HepG2 (cell line): ENCODE results near the gene FAM193A. TPM values are rescaled to one million over a fixed set of nuclear protein-coding genes. Genes with fewer than 3 reads are reported as not detected.
A peak's percentile ranks its signal among the peaks of the same experiment; 100 is the strongest.

Experiments used
- FOXK1 ChIP-seq: sonication (generic); formaldehyde crosslinking; IDR thresholded peaks from 2 replicates; pipeline ENCODE4 v1.4.0; 2020; ENCODE audit warnings: low read depth, missing genetic modification reagents, borderline replicate concordance
- GATA4 ChIP-seq: sonication (generic); IDR thresholded peaks from 2 replicates; pipeline ENCODE4 v1.6.1; 2016; ENCODE audit warnings: antibody characterized with exemption, low read depth, borderline replicate concordance
- HHEX ChIP-seq: IDR thresholded peaks from 2 replicates; pipeline ENCODE4 v1.6.1; 2016; ENCODE audit warnings: control low read depth
- KLF6 ChIP-seq: IDR thresholded peaks from 2 replicates; pipeline ENCODE4 v1.8.0; 2016; ENCODE audit warnings: missing biosample characterization, missing genetic modification reagents
- NRL ChIP-seq: sonication (generic); formaldehyde crosslinking; IDR thresholded peaks from 2 replicates; pipeline ENCODE4 v1.5.0; 2020; ENCODE audit warnings: missing genetic modification reagents, mild to moderate bottlenecking, moderate library complexity, borderline replicate concordance
- SMC3 ChIP-seq: IDR thresholded peaks from 2 replicates; pipeline ENCODE4 v1.6.1; 2011; ENCODE audit warnings: low read length, improper control_type of control experiment
- TARDBP ChIP-seq: sonication (generic); formaldehyde crosslinking; IDR thresholded peaks from 2 replicates; pipeline ENCODE4 v1.8.0; 2022; ENCODE audit warnings: mild to moderate bottlenecking, missing genetic modification reagents
- TOPORS ChIP-seq: sonication (generic); formaldehyde crosslinking; IDR thresholded peaks from 2 replicates; pipeline ENCODE4 v1.8.0; 2023; ENCODE audit warnings: mild to moderate bottlenecking, missing genetic modification reagents
- ZBTB1 ChIP-seq: sonication (generic); formaldehyde crosslinking; IDR thresholded peaks from 2 replicates; pipeline ENCODE4 v1.4.0; 2020; ENCODE audit warnings: missing genetic modification reagents, borderline replicate concordance
- ZFP36L2 ChIP-seq: sonication (generic); formaldehyde crosslinking; IDR thresholded peaks from 2 replicates; pipeline ENCODE4 v1.4.0; 2020; ENCODE audit warnings: missing genetic modification reagents
- ZMYM2 ChIP-seq: sonication (generic); formaldehyde crosslinking; IDR thresholded peaks from 2 replicates; pipeline ENCODE4 v1.8.0; 2022; ENCODE audit warnings: mild to moderate bottlenecking, missing genetic modification reagents
- ZNF614 ChIP-seq: IDR thresholded peaks from 2 replicates; pipeline ENCODE4 v1.6.1; 2018; ENCODE audit warnings: missing biosample characterization, missing genetic modification reagents, inconsistent platforms, borderline replicate concordance
- ZNF737 ChIP-seq: sonication (generic); formaldehyde crosslinking; IDR thresholded peaks from 2 replicates; pipeline ENCODE4 v1.5.0; 2020; ENCODE audit warnings: missing genetic modification reagents, mild to moderate bottlenecking, borderline replicate concordance
- ZNF749 ChIP-seq: sonication (generic); formaldehyde crosslinking; IDR thresholded peaks from 2 replicates; pipeline ENCODE4 v1.8.0; 2022; ENCODE audit warnings: mild to moderate bottlenecking, missing genetic modification reagents, moderate library complexity, borderline replicate concordance
- ZNF788 ChIP-seq: sonication (generic); formaldehyde crosslinking; IDR thresholded peaks from 2 replicates; pipeline ENCODE4 v1.5.0; 2020; ENCODE audit warnings: mild to moderate bottlenecking, missing genetic modification reagents, borderline replicate concordance
- ZNF790 ChIP-seq: sonication (generic); formaldehyde crosslinking; IDR thresholded peaks from 2 replicates; pipeline ENCODE4 v1.8.0; 2022; ENCODE audit warnings: missing genetic modification reagents, mild to moderate bottlenecking, borderline replicate concordance
- ZSCAN22 ChIP-seq: sonication (generic); formaldehyde crosslinking; IDR thresholded peaks from 2 replicates; pipeline ENCODE4 v1.4.0; 2020; ENCODE audit warnings: mild to moderate bottlenecking, missing genetic modification reagents
- polyA plus RNA-seq, 8 experiments: library from polyadenylated mRNA; depleted of rRNA in 3 of 8; stranded (reverse) in 7 of 8; unstranded in 1 of 8; fragments of >200 nt; fragmentation: Illumina TruSeq in 4 of 8; extraction: Trizol in 4 of 8; gene quantifications; 2 replicates each; pipeline versions ENCODE4 v1.2.1 to v1.2.3, GENCODE V29; 2011 to 2016; ENCODE audit warnings: low read depth in 4 of 8, missing spikeins in 1 of 8, mixed read lengths in 1 of 8; ENCODE audit not compliant: insufficient read depth in 1 of 8
- total RNA-seq, 5 experiments: library from RNA; depleted of rRNA; stranded (reverse); fragments of >200 nt; fragmentation: Illumina TruSeq; extraction: Trizol; gene quantifications; 2 replicates each; pipeline ENCODE4 v1.2.3, GENCODE V29; 2016; ENCODE audit warnings: low read depth in 1 of 5
- TF ChIP-seq, protein P1 (sequence below): sonication (generic); formaldehyde crosslinking; IDR thresholded peaks from 2 replicates; pipeline ENCODE4 v1.5.1; 2020; ENCODE audit warnings: missing genetic modification reagents, mild to moderate bottlenecking, borderline replicate concordance
- TF ChIP-seq, protein P2 (sequence below): sonication (generic); formaldehyde crosslinking; IDR thresholded peaks from 2 replicates; pipeline ENCODE4 v1.4.0; 2020; ENCODE audit warnings: missing genetic modification reagents, borderline replicate concordance
- TF ChIP-seq, protein P3 (sequence below): sonication (generic); formaldehyde crosslinking; conservative IDR thresholded peaks from 2 replicates; pipeline ENCODE4 v1.4.0; 2020; ENCODE audit warnings: mild to moderate bottlenecking, missing genetic modification reagents, moderate library complexity

The FAM193A gene
- total and polyA plus RNA-seq, 2 of the 13 experiments (the other 11 are each of a cell fraction or from before 2014, with no cell fraction given) = 5.7 to 8.7 TPM

DNA sequence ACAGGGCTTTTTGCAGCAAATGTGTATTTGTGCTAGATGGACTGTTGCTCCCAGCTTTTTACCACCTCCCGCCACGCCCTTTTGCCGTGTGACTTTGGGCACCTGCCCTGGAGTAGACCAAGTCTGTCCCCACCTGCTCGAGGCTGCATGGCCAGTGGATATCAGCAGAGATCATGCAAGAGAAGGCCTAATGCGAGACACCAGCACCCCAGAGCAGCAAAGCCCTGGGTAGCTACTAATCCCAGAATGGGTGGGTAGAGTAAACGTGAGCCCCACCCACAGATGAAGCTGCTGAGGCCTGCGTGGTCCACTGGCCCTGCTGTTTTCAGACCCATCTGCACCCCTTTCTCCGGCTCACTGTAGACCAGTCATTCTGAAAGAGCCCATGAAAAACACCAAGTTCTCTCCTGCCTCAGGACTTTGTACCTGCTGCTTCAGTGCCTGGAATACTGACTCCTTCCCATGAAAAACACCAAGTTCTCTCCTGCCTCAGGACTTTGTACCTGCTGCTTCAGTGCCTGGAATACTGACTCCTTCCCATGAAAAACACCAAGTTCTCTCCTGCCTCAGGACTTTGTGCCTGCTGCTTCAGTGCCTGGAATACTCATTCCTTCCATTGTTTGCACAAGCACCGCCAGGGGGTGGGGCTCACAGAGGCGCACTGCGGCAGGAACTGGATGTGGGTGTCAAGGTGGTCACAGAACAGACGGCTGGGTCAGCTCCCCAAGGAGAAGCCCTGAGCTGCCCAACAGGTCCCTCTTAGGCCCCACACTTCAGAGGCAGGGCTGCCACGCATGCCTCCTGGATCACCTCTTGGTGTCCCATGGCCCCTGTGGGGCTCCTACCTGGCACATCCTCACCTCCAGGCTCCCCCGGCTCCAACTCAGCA, 224.8 kb downstream of the FAM193A start (continued):
- no peak; the same call in 1 of the 2 replicates for TF ChIP-seq SMC3
- TF ChIP-seq ZBTB1 (CRISPR knock-in tag) = no peak
- TF ChIP-seq, protein P1, sequence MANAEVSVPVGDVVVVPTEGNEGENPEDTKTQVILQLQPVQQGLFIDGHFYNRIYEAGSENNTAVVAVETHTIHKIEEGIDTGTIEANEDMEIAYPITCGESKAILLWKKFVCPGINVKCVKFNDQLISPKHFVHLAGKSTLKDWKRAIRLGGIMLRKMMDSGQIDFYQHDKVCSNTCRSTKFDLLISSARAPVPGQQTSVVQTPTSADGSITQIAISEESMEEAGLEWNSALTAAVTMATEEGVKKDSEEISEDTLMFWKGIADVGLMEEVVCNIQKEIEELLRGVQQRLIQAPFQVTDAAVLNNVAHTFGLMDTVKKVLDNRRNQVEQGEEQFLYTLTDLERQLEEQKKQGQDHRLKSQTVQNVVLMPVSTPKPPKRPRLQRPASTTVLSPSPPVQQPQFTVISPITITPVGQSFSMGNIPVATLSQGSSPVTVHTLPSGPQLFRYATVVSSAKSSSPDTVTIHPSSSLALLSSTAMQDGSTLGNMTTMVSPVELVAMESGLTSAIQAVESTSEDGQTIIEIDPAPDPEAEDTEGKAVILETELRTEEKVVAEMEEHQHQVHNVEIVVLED = peak; percentile 37; the same call in 1 of the 2 replicates
- TF ChIP-seq, protein P2, sequence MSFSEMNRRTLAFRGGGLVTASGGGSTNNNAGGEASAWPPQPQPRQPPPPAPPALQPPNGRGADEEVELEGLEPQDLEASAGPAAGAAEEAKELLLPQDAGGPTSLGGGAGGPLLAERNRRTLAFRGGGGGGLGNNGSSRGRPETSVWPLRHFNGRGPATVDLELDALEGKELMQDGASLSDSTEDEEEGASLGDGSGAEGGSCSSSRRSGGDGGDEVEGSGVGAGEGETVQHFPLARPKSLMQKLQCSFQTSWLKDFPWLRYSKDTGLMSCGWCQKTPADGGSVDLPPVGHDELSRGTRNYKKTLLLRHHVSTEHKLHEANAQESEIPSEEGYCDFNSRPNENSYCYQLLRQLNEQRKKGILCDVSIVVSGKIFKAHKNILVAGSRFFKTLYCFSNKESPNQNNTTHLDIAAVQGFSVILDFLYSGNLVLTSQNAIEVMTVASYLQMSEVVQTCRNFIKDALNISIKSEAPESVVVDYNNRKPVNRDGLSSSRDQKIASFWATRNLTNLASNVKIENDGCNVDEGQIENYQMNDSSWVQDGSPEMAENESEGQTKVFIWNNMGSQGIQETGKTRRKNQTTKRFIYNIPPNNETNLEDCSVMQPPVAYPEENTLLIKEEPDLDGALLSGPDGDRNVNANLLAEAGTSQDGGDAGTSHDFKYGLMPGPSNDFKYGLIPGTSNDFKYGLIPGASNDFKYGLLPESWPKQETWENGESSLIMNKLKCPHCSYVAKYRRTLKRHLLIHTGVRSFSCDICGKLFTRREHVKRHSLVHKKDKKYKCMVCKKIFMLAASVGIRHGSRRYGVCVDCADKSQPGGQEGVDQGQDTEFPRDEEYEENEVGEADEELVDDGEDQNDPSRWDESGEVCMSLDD (CRISPR knock-in tag) = peak; percentile 55; the same call in 1 of the 2 replicates
- TF ChIP-seq, protein P3, sequence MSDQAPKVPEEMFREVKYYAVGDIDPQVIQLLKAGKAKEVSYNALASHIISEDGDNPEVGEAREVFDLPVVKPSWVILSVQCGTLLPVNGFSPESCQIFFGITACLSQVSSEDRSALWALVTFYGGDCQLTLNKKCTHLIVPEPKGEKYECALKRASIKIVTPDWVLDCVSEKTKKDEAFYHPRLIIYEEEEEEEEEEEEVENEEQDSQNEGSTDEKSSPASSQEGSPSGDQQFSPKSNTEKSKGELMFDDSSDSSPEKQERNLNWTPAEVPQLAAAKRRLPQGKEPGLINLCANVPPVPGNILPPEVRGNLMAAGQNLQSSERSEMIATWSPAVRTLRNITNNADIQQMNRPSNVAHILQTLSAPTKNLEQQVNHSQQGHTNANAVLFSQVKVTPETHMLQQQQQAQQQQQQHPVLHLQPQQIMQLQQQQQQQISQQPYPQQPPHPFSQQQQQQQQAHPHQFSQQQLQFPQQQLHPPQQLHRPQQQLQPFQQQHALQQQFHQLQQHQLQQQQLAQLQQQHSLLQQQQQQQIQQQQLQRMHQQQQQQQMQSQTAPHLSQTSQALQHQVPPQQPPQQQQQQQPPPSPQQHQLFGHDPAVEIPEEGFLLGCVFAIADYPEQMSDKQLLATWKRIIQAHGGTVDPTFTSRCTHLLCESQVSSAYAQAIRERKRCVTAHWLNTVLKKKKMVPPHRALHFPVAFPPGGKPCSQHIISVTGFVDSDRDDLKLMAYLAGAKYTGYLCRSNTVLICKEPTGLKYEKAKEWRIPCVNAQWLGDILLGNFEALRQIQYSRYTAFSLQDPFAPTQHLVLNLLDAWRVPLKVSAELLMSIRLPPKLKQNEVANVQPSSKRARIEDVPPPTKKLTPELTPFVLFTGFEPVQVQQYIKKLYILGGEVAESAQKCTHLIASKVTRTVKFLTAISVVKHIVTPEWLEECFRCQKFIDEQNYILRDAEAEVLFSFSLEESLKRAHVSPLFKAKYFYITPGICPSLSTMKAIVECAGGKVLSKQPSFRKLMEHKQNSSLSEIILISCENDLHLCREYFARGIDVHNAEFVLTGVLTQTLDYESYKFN (CRISPR knock-in tag) = peak; percentile 87
- TF ChIP-seq TARDBP = no peak
- no peak for TF ChIP-seq ZNF749 (CRISPR knock-in tag)
- peak; percentile 75; the same call in 1 of the 2 replicates for TF ChIP-seq ZNF614
- no peak for TF ChIP-seq TOPORS
- TF ChIP-seq ZNF737 (CRISPR knock-in tag) = 0 out of 2 replicates have a peak, but pooled peaks have one; percentile 59
- TF ChIP-seq FOXK1 (CRISPR knock-in tag) = peak; percentile 26; the same call in 1 of the 2 replicates
- TF ChIP-seq ZSCAN22 = no peak
- TF ChIP-seq KLF6 = no peak
- no peak for TF ChIP-seq GATA4
- TF ChIP-seq ZNF788 (CRISPR knock-in tag) = no peak
- no peak for TF ChIP-seq HHEX (CRISPR knock-in tag)
- peak; percentile 74 for TF ChIP-seq ZMYM2
- TF ChIP-seq ZNF790 (CRISPR knock-in tag) = 0 out of 2 replicates have a peak, but pooled peaks have one; percentile 25
- no peak for TF ChIP-seq ZFP36L2 (CRISPR knock-in tag)
- no peak; the same call in 1 of the 2 replicates for TF ChIP-seq NRL (CRISPR knock-in tag)
